Activated CD4-positive, alpha-beta T cell treated with anti-CD3 and anti-CD28 coated beads, Interleukin-2, amount 50 U/mL, for 24 hours (primary cell): Measurements from ENCODE around the gene REXO1.

Source experiments
- DNase-seq, 2 donors: peaks; one replicate each; pipeline ENCODE4 v3.0.0-alpha.2; 2020; ENCODE audit warnings: low read depth in 1 of 2, low spot score in 1 of 2

Gene REXO1

DNA sequence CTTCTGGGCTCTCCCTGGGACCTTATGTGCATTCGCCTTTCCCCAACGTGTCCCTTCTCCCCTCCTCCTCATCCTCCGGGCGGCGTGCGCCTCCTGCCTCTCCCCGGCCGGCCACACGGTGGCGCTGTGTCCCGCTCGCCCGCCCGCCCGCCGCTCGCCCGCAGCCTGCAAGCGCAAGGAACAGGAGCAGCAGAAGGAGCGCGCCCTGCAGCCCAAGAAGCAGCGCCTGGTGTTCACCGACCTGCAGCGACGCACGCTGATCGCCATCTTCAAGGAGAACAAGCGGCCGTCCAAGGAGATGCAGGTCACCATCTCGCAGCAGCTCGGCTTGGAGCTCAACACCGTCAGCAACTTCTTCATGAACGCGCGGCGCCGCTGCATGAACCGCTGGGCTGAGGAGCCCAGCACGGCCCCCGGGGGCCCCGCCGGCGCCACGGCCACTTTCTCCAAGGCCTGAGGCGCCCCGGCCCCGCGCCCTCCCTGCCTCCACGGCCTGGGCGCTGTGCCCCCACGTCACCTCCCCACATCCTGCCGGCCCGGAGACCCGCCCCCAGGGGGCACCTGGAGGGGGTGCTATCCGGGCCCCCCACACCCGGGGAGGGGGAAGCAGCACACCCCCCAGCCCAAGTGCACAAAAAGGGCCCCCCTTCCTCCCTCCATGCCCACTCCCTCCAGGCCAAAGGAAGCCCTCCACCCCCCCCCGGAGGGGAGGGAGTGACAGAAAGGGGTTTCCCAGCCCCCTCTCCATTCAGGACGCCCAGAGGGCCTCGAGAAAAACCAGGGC is 73.1 kb downstream of the REXO1 start:
- DNase-seq: no peak

DNA sequence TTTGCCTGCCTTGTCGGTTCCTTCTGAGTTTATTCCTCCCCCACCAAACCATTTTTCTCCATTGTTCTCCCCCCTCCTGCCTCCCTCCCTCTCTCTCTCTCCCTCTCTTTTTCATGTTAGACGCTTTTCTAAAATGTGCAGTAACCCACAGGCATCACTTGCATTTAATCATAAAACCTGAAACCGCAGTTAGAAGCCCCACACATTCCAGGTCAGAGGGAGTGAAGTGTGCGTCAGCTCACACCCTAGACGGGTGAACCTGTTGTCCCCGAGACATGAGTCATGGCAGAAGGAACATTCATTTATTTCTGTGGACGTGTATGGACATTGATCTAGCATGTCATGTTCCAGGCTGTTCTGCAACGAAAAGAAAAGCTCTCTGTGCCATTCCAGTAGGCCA is 75.1 kb downstream of the REXO1 start:
- no peak for DNase-seq

DNA sequence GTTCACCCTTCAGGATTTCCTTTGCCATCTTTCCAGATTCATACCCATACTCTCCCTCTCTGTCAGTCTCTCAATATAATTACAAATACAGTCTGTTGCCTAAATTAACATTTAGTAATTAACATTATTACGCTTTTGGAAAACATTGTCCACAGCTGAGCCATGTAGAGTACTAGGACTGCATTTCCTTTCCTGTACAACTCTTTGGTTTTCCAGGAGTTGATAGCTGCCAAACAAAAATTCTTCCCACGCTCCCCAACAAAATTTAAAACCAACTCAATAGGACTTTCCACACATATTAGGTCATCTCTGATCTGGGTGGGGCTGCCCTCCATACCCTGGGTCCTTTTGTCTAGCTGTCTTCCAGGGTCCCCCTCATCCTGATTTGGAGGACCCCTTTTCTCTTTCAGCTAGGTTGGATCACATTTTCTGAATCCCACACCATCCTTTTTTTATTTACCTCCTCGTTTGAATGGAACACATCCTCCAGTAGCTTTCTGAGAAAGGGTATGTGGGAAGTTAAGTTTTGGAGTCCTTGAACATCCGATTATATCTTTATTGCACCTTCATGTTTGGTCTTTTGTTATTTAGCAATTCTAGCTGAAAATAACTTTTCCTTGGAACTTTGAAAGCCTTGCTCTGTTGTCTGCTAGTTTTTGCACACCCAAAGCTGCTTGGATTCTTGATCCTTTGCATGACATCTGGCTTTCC is 77.3 kb downstream of the REXO1 start:
- no peak for DNase-seq

DNA sequence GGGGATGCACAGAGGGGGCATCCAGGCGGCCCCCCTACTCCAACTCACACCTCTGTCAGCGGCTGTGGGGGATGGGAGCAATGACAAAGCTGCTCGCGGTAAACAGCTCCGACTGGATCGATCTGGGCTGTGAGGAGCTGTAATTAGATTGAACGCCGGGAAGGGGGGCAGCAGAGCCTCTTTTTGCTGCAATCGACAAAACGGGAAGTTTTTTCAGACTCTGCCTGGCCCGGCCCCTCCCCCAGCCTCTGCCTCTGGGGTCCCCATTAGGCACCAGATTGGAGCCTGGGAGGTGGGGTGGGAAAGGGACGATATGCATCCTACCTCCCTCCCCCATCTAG is 78.7 kb downstream of the REXO1 start:
- no peak for DNase-seq

DNA sequence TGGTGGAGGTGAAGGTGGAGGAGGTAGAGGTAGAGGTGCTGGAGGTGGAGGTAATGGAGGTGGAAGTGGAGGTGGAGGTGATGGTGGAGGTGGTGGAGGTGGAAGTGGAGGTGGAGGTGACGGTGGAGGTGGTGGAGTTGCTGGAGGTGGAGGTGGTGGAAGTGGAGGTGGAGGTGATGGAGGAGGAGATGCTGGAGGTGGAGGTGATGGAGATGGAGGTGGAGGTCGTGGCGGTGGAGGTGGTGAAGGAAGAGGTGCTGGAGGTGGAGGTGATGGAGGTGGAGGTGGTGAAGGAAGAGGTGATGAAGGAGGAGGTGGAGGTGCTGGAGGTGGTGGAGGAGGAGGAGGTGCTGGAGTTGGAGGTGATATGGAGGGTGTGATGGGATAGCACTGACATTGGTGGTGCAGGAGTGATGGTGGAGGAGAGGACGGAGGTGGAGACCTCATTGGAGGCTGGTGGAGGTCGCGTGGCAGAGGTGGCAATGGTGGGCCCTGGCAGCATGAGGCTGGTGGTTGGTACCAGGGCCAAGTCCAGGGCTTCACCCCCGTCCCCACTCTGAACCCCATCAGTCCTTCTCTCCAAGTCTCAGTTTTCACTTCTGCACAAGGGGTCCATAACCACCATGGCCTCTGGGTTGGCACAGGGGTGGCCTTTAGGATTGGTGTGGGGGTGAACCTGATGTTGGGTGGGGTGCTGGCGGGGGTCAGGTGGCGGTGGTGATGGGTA is 79.2 kb downstream of the REXO1 start:
- DNase-seq: no peak

DNA sequence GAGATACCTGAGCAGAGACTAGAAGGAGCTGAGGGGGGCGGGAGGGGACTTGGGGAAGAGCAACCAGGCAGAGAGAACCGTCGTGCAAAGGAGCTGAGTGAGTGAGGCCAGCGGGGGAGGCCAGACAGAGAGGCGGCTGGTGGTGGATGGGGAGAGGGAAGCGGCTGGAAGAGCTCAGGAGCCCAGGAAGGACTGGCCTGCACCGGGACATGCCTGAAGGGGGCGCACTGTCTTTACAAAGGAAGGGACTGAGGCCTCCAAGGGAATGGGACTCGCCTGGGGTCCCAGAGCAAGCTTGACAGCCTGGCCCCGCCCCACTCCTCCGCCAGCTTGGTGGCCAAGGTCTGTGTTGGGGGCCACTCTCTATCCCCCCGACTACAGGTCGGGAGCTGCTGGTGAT is 80.0 kb downstream of the REXO1 start:
- no peak for DNase-seq

DNA sequence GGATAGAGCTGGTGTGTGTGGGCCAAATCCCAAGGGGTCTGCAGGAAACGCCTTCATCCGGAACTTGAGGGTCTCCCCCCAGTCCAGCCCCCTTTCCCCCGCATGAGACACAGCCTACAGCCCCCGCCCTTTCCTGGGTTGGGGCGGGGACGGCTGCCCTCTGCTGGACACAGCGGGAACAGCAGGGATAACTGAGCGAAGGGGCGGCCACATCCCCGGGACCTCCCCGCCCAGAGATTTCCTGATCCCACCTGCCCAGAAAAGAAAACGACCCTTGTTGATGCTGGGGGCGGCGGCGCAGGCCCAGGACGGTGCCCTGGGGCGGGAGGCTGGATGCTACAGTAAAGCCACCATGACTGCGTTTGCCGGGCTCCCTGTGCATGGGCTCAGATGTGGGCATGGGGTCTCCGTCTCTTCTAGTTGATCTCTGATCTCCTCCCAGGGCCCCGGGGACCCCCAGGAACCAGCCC is 80.8 kb downstream of the REXO1 start:
- DNase-seq: peak; percentile 30 to 49

DNA sequence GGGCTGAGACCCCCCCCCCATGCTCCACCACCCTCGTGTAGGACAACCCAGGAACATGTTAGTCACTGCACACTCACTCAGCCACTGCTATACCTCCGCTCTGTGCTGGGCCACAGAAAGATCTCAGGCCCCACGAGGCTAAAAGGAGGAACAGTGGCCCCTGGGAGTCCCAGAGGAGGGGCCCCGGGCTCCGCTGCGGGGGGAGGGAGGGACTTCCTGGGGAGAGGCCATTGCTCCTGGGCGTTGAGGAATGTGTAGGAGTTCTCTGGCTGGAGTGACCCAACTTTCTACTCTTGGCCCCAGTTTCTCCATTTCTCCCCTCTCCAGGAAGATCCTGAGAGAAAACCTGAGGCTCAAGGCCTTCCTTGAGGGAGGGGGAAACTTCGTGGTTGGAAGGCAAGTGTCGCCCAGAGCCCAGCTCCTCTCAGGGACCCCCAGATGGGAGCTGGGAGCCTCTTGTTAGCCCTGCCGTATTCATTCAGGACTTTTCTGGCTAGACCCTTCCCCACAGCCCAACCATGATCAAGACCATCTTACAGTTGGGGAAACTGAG is 81.4 kb downstream of the REXO1 start:
- no peak for DNase-seq

GRCh38 chr19:1765904-1766799 is 82.1 kb downstream of the REXO1 start:
- no peak for DNase-seq
